ENCODE results near the gene KRTAP6-2. TPM values are rescaled to one million over a fixed set of nuclear protein-coding genes. Genes with fewer than 3 reads are reported as not detected.

Gene KRTAP6-2
- total and polyA plus RNA-seq, 4 donors: not detected

DNA sequence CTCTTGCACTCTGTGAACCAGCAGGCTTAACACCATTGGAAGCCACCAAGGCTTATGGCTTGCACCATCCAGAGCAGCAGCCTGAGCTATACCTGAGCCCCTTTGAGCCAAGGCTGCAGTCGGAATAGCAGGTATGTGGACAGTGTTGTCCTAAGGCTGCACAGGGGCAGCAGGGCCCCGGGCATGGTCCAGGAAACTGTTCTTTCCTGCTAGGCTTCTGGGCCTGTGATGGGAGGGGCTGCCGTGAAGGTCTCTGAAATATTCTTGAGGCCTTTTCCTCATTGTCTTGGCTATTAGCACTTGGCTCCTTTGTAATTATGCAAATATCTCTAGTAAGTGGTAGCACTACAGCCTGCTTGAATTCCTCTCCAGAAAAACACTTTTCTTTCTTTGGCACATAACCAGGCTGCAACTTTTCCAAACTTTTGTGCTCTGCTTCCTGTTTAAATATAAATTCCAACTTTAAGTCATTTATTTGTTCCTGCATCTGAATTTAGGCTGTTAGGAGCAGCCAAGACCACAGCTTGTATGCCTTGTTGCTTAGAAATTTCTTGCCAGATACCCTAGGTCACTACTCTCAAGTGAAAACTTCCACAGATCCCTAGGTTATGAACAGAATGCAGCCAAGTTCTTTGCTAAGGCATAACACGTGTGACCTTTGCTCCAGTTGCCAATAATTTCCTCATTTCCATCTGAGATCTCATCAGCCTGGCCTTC lies 26.9 kb upstream of the KRTAP6-2 start:
- ATAC-seq (ENCODE audit: insufficient read depth, low FRiP score) (no peak), DNase-seq (no peak)
- no peak overlapping the region for H3K4me3 ChIP-seq
- WGBS, 2 donors: 50 to 68% methylated on average over 4 of the region's 4 CpGs
- no peak overlapping the region for H3K9ac ChIP-seq (ENCODE audit: insufficient read depth in 1 of 2, low read length in 2 of 2)
- peaks cover 0 to 12% (median 2%) of the 10 kb centered on the region in 4 donors for H3K9me3 ChIP-seq (ENCODE audit: control insufficient read depth in 4 of 4, insufficient read depth in 3 of 4, low read length in 3 of 4)
- H3K27ac ChIP-seq (ENCODE audit: low read depth in 1 of 2, low read length in 1 of 2): no peak overlapping the region
- H3K36me3 ChIP-seq (ENCODE audit: control insufficient read depth in 4 of 4, insufficient read depth in 4 of 4, low read length in 4 of 4): no peaks in the 10 kb centered on the region
- TF ChIP-seq, protein P1, sequence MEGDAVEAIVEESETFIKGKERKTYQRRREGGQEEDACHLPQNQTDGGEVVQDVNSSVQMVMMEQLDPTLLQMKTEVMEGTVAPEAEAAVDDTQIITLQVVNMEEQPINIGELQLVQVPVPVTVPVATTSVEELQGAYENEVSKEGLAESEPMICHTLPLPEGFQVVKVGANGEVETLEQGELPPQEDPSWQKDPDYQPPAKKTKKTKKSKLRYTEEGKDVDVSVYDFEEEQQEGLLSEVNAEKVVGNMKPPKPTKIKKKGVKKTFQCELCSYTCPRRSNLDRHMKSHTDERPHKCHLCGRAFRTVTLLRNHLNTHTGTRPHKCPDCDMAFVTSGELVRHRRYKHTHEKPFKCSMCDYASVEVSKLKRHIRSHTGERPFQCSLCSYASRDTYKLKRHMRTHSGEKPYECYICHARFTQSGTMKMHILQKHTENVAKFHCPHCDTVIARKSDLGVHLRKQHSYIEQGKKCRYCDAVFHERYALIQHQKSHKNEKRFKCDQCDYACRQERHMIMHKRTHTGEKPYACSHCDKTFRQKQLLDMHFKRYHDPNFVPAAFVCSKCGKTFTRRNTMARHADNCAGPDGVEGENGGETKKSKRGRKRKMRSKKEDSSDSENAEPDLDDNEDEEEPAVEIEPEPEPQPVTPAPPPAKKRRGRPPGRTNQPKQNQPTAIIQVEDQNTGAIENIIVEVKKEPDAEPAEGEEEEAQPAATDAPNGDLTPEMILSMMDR (IDR thresholded peaks at IDR 0.05; ENCODE audit: control extremely low read depth, extremely low read depth): no peak
- no peaks in the 10 kb centered on the region for H3K4me1 ChIP-seq (ENCODE audit: control insufficient read depth in 5 of 5, insufficient read depth in 5 of 5, low read length in 5 of 5)
- H3K27me3 ChIP-seq (ENCODE audit: control insufficient read depth in 3 of 3, insufficient read depth in 3 of 3, low read length in 2 of 3): no peaks in the 10 kb centered on the region

DNA sequence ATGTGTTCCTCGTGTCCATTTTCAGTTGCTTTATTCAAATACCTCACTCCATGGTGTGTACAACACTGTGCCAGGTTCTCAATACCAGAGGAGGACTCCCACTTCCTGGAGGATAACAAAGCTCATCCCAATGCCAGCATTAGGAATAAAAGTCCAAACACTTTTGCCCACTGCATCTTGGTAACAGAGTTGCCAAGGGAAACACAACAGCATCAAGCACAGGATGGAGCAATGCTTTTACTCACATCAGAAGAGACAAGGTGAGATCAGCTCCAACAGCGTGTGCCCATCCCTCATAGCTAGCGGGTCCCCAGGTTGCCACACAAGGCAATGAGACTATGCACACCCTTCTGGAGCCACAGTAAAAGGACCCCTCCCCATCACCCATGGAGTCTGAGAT lies 24.7 kb upstream of the KRTAP6-2 start:
- no peaks in the 10 kb centered on the region for H3K27me3 ChIP-seq (ENCODE audit: control insufficient read depth in 3 of 3, insufficient read depth in 3 of 3, low read length in 2 of 3)
- ATAC-seq (ENCODE audit: insufficient read depth, low FRiP score) (no peak), DNase-seq (no peak)
- no peak overlapping the region for H3K9ac ChIP-seq (ENCODE audit: insufficient read depth in 1 of 2, low read length in 2 of 2)
- H3K4me1 ChIP-seq (ENCODE audit: control insufficient read depth in 5 of 5, insufficient read depth in 5 of 5, low read length in 5 of 5): no peaks in the 10 kb centered on the region
- peaks cover 0 to 12% (median 2%) of the 10 kb centered on the region in 4 donors for H3K9me3 ChIP-seq (ENCODE audit: control insufficient read depth in 4 of 4, insufficient read depth in 3 of 4, low read length in 3 of 4)
- WGBS, 2 donors: 88 to 90% methylated on average over 3 of the region's 3 CpGs
- no peak overlapping the region for H3K4me3 ChIP-seq
- H3K27ac ChIP-seq (ENCODE audit: low read depth in 1 of 2, low read length in 1 of 2): no peak overlapping the region
- TF ChIP-seq, protein P1 (IDR thresholded peaks at IDR 0.05; ENCODE audit: control extremely low read depth, extremely low read depth): no peak
- H3K36me3 ChIP-seq (ENCODE audit: control insufficient read depth in 4 of 4, insufficient read depth in 4 of 4, low read length in 4 of 4): no peaks in the 10 kb centered on the region

DNA sequence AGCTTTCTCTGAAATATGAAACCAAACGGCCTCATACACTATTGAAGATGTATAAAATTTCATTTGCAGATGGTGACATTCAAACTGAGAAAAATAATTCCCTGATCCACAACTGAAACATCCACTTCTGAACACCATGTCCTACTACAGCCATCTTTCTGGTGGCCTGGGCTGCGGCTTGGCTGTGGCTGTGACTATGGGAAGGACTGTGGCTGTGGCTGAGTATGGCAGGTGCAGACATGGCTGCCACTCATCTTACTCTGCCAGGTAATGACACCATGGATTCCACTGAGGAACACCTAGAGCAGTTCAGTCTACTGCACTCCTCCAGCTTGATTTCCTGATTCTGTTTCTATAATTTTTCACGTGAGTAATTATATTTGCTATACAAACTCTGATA lies 21.8 kb upstream of the KRTAP6-2 start, which contains the start of gene KRTAP20-4:
KRTAP20-4 (plus strand) TSS at position 106 of the 400 bp plus-strand sequence.
- peaks cover 0 to 12% (median 2%) of the 10 kb centered on the region in 4 donors for H3K9me3 ChIP-seq (ENCODE audit: control insufficient read depth in 4 of 4, insufficient read depth in 3 of 4, low read length in 3 of 4)
- H3K4me3 ChIP-seq: no peak within 1 kb of the TSS
- no peak for DNase-seq
- no peaks in the 10 kb centered on the region for H3K36me3 ChIP-seq (ENCODE audit: control insufficient read depth in 4 of 4, insufficient read depth in 4 of 4, low read length in 4 of 4)
- no peaks in the 10 kb centered on the region for H3K4me1 ChIP-seq (ENCODE audit: control insufficient read depth in 5 of 5, insufficient read depth in 5 of 5, low read length in 5 of 5)
- ATAC-seq (ENCODE audit: insufficient read depth, low FRiP score): no peak
- TF ChIP-seq, protein P1 (IDR thresholded peaks at IDR 0.05; ENCODE audit: control extremely low read depth, extremely low read depth): no peak
- H3K27ac ChIP-seq (ENCODE audit: low read depth in 1 of 2, low read length in 1 of 2): no peak within 1 kb of the TSS
- no peaks in the 10 kb centered on the region for H3K27me3 ChIP-seq (ENCODE audit: control insufficient read depth in 3 of 3, insufficient read depth in 3 of 3, low read length in 2 of 3)
- 92 to 93% methylated on average over 3 of the region's 3 CpGs for WGBS, 2 donors
- H3K9ac ChIP-seq (ENCODE audit: insufficient read depth in 1 of 2, low read length in 2 of 2): no peak within 1 kb of the TSS

Measured in lung (tissue), 12 donors.